ENCODE data around the gene EPHA10.

DNA sequence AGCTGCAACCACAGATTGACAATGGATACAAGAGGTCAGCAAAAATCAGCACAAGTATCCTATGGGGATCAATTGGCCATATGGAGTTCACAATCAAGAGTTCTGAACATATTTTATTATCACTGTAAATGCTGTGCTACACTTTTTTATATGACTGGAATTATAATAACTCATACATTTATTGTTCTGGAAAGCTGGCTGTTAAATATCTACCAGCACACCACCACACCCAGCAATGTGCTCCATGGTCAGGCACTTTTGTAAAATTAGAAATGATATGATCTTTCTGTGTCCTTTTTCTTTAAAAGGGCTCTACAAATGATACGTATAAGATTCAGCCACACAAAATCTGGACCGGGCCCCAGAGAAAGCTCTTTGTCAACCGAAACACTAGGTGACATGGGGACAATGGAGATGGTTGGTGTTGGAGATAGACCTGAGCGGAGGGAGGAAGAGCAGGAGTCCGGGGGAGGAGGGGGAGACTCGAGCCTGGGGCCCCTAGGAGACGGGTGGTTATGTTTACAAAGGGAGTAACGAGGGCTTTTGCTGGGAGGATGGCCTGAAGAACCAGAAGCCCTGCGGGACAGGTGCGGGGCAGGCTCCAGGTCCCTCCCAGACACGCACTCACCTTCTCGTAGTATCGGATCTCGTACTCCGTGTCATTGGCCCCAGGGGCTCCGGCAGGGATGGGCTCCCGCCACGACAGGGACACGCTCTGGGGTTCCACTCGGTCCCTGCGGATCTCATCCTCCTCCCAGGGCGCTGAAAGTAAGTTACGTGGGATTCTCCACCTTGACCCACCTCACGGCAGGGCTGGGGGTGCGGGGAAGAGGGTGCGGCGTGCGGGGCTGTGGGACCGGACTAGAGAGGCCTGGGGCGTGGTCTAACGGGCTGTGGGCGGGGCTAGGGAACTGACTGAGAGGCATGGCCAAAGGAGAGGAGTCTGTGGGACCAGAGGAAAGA, 30.0 kb downstream of the EPHA10 start:
- no peak for TF ChIP-seq CTCF (IDR thresholded peaks at IDR 0.05; ENCODE audit: low read length)
- TF ChIP-seq EZH2 (IDR thresholded peaks at IDR 0.05; ENCODE audit: borderline replicate concordance, low read length) = no peak
